Measurements from ENCODE around the gene ZNF691.

ZNF691 gene

GRCh38 chr1:42887366-42887765, 41.0 kb downstream of the ZNF691 start:
- Histone ChIP-seq H4K20me1 (ENCODE audit: insufficient read depth, low read length, poor library complexity, severe bottlenecking) (no peaks in the 10 kb centered on the region), H2AFZ (ENCODE audit: low read length) (no peak overlapping the region), H3K9me2 (replicated peaks; ENCODE audit: low read depth, low read length) (no peaks in the 10 kb centered on the region), H3K79me2 (ENCODE audit: insufficient read depth, low read length) (no peaks in the 10 kb centered on the region), H3K9me3 (ENCODE audit: insufficient read depth, low read depth, low read length) (no peaks in the 10 kb centered on the region), H3K4me3 (ENCODE audit: low read length, poor library complexity, severe bottlenecking) (no peak overlapping the region), H3F3A (ENCODE audit: low read depth) (no peaks in the 10 kb centered on the region), H3K4me2 (ENCODE audit: low read depth, low read length, poor library complexity, severe bottlenecking) (no peak overlapping the region), H3K4me1 (ENCODE audit: insufficient read depth, low read length, poor library complexity, severe bottlenecking) (no peaks in the 10 kb centered on the region), H3K27me3 (ENCODE audit: insufficient read depth, low read length, poor library complexity, severe bottlenecking) (no peaks in the 10 kb centered on the region), H3K36me3 (ENCODE audit: insufficient read depth, low read length) (no peaks in the 10 kb centered on the region), H3K9ac (ENCODE audit: low read depth, low read length, poor library complexity, severe bottlenecking) (no peak overlapping the region)
- TF ChIP-seq CTCF (conservative IDR thresholded peaks at IDR 0.05; ENCODE audit: low read length) (no peak), EZH2phosphoT487 (IDR thresholded peaks at IDR 0.05; ENCODE audit: borderline replicate concordance) (no peak)

- Histone ChIP-seq H3K4me2 (ENCODE audit: low read depth, low read length, poor library complexity, severe bottlenecking) (no peak overlapping the region), H3K4me3 (ENCODE audit: low read length, poor library complexity, severe bottlenecking) (no peak overlapping the region), H3K9me3 (ENCODE audit: insufficient read depth, low read depth, low read length) (no peaks in the 10 kb centered on the region), H3F3A (ENCODE audit: low read depth) (no peaks in the 10 kb centered on the region), H3K9ac (ENCODE audit: low read depth, low read length, poor library complexity, severe bottlenecking) (no peak overlapping the region), H3K79me2 (ENCODE audit: insufficient read depth, low read length) (no peaks in the 10 kb centered on the region), H3K9me2 (replicated peaks; ENCODE audit: low read depth, low read length) (no peaks in the 10 kb centered on the region), H2AFZ (ENCODE audit: low read length) (no peak overlapping the region), H3K36me3 (ENCODE audit: insufficient read depth, low read length) (no peaks in the 10 kb centered on the region), H3K4me1 (ENCODE audit: insufficient read depth, low read length, poor library complexity, severe bottlenecking) (no peaks in the 10 kb centered on the region), H3K27me3 (ENCODE audit: insufficient read depth, low read length, poor library complexity, severe bottlenecking) (no peaks in the 10 kb centered on the region), H4K20me1 (ENCODE audit: insufficient read depth, low read length, poor library complexity, severe bottlenecking) (no peaks in the 10 kb centered on the region)
- TF ChIP-seq CTCF (conservative IDR thresholded peaks at IDR 0.05; ENCODE audit: low read length) (no peak), EZH2phosphoT487 (IDR thresholded peaks at IDR 0.05; ENCODE audit: borderline replicate concordance) (no peak)
Measured at GRCh38 chr1:42888013-42888633, 41.7 kb downstream of the ZNF691 start.

GRCh38 chr1:42889264-42889663, 42.9 kb downstream of the ZNF691 start:
- Histone ChIP-seq H3K9me2 (replicated peaks; ENCODE audit: low read depth, low read length) (no peaks in the 10 kb centered on the region), H3K79me2 (ENCODE audit: insufficient read depth, low read length) (no peaks in the 10 kb centered on the region), H2AFZ (ENCODE audit: low read length) (no peak overlapping the region), H3K4me1 (ENCODE audit: insufficient read depth, low read length, poor library complexity, severe bottlenecking) (no peaks in the 10 kb centered on the region), H3K36me3 (ENCODE audit: insufficient read depth, low read length) (no peaks in the 10 kb centered on the region), H3K4me2 (ENCODE audit: low read depth, low read length, poor library complexity, severe bottlenecking) (no peak overlapping the region), H3K27me3 (ENCODE audit: insufficient read depth, low read length, poor library complexity, severe bottlenecking) (no peaks in the 10 kb centered on the region), H3K9ac (ENCODE audit: low read depth, low read length, poor library complexity, severe bottlenecking) (no peak overlapping the region), H3F3A (ENCODE audit: low read depth) (no peaks in the 10 kb centered on the region), H3K4me3 (ENCODE audit: low read length, poor library complexity, severe bottlenecking) (no peak overlapping the region), H4K20me1 (ENCODE audit: insufficient read depth, low read length, poor library complexity, severe bottlenecking) (no peaks in the 10 kb centered on the region), H3K9me3 (ENCODE audit: insufficient read depth, low read depth, low read length) (no peaks in the 10 kb centered on the region)
- TF ChIP-seq CTCF (conservative IDR thresholded peaks at IDR 0.05; ENCODE audit: low read length) = no peak
- no peak for TF ChIP-seq EZH2phosphoT487 (IDR thresholded peaks at IDR 0.05; ENCODE audit: borderline replicate concordance)
